Left ventricle myocardium inferior (tissue), 1 donor: Measurements from ENCODE around the gene R3HDM4. TPM values are rescaled to one million over a fixed set of nuclear protein-coding genes. Genes with fewer than 3 reads are reported as not detected.
A peak's percentile ranks its signal among the peaks of the same experiment; 100 is the strongest.

ENCODE experiments used
- DNase-seq: peaks from one replicate; pipeline ENCODE4 v3.0.0-alpha.2; 2020
- H3K27ac ChIP-seq: fragments of 200-600 bp; replicated peaks from 2 replicates; pipeline ENCODE4 v1.8.0; 2021
- H3K27me3 ChIP-seq: fragments of 200-600 bp; 2 replicates; pipeline ENCODE4 v1.8.0; 2021; ENCODE audit warnings: low read depth
- H3K36me3 ChIP-seq: fragments of 200-600 bp; 2 replicates; pipeline ENCODE4 v1.8.0; 2021
- H3K4me1 ChIP-seq: fragments of 200-600 bp; 2 replicates; pipeline ENCODE4 v1.8.0; 2021
- H3K4me3 ChIP-seq: fragments of 200-600 bp; 2 replicates; pipeline ENCODE4 v1.8.0; 2021; ENCODE audit warnings: mild to moderate bottlenecking, moderate library complexity
- H3K9me3 ChIP-seq: fragments of 200-600 bp; replicated peaks from 2 replicates; pipeline ENCODE4 v1.8.0; 2021
- intact Hi-C: fragments of 100-400 bp; cut with micrococcal nuclease; formaldehyde crosslinking; loops from one replicate; pipeline ENCODE4 v1.11.0; 2022
- total RNA-seq: library from RNA; stranded (reverse); fragmentation: NEBNext Ultra II Directional; extraction: Animal tissue kit (Norgen Biotek cat#: 25700); gene quantifications from one replicate; pipeline ENCODE4 v1.2.1, GENCODE V29; 2021
- TF ChIP-seq, protein P1 (sequence below): fragments of 200-600 bp; IDR thresholded peaks from 2 replicates; pipeline ENCODE4 v1.8.0; 2021; ENCODE audit warnings: antibody characterized with exemption, mild to moderate bottlenecking, borderline replicate concordance
- donor health status: DM: no; HTN: yes; CAD: no; lungs with severe emphysema.

R3HDM4 gene
- total RNA-seq, 1 donor from 2014 or later, result 21.6 TPM

DNA sequence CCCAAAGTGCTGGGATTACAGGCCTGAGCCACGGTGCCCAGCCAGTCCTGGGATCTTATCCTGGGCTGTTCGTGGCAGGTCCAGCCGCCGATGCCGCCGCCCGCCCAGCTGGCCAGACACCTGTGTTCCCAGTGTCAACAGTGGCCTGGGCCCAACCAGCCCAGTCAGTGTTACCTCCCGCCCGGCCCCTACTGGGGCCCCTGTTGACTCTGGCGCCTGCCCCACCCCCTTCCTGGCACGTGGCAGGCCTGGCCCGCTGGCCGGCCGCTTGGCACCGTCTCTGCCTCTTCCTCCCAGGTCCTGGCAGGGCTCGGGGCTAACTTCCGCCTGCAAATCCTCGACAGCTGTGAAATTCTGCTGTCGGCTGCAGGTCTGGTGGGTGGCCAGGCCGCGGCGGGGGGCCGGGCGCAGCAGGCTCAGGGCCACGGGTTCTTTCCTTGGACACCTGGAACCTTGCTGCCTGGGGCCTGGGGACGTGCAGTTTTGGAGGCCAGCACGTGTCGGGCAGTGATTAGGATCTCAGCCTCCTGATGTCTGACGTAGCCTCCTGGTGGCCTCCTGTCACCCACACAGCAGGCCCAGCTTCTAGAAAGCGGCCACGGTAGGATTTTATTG, 22.0 kb upstream of the R3HDM4 start:
- Histone ChIP-seq H3K4me1 (peaks cover 38% of the 10 kb centered on the region), H3K4me3 (peak overlapping the region; percentile 29), H3K9me3 (no peaks in the 10 kb centered on the region), H3K27ac (peak overlapping the region; percentile 74), H3K36me3 (peaks cover 2% of the 10 kb centered on the region), H3K27me3 (no peaks in the 10 kb centered on the region)
- intact Hi-C loops, result no loop called here
- TF ChIP-seq, protein P1, sequence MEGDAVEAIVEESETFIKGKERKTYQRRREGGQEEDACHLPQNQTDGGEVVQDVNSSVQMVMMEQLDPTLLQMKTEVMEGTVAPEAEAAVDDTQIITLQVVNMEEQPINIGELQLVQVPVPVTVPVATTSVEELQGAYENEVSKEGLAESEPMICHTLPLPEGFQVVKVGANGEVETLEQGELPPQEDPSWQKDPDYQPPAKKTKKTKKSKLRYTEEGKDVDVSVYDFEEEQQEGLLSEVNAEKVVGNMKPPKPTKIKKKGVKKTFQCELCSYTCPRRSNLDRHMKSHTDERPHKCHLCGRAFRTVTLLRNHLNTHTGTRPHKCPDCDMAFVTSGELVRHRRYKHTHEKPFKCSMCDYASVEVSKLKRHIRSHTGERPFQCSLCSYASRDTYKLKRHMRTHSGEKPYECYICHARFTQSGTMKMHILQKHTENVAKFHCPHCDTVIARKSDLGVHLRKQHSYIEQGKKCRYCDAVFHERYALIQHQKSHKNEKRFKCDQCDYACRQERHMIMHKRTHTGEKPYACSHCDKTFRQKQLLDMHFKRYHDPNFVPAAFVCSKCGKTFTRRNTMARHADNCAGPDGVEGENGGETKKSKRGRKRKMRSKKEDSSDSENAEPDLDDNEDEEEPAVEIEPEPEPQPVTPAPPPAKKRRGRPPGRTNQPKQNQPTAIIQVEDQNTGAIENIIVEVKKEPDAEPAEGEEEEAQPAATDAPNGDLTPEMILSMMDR, result no peak
- peak; percentile 88 for DNase-seq

DNA sequence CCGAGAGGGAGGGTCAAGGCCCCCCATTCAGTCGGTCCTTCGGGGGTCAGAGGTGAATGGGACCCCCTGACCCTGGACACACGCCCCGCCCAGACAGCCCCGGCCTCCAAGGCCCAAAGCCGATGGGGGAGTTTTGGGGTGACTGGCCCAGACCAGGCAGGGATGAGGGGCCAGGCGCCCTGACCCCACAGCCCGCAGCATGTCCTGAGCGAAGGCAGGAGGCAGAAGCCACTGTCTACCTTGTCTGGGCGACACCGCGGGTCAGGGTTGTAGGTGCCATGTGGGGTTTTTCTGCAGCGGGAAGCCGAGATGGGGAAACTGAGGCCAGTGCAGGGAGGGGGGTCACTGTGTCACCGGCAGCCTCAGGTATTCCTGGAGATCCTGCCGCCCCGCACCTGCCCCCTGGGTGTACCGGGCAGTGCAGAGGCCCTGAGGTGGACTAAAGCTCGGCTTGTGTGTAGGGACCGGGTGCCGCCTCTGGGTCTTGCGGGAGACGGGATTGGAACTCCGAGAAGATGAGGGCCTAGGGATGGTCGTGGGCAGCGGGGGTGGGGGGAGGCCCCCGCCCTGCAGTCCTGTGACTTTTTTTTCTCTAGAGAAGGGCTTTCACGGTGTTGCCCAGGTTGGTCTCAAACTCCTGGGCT, 21.3 kb upstream of the R3HDM4 start:
- Histone ChIP-seq H3K27ac (peak overlapping the region; percentile 74), H3K4me1 (peaks cover 38% of the 10 kb centered on the region), H3K9me3 (no peaks in the 10 kb centered on the region), H3K4me3 (peak overlapping the region; percentile 29), H3K27me3 (no peaks in the 10 kb centered on the region), H3K36me3 (peaks cover 7% of the 10 kb centered on the region)
- TF ChIP-seq, protein P1, result no peak
- DNase-seq, result no peak
- intact Hi-C loops, result no loop called here

DNA sequence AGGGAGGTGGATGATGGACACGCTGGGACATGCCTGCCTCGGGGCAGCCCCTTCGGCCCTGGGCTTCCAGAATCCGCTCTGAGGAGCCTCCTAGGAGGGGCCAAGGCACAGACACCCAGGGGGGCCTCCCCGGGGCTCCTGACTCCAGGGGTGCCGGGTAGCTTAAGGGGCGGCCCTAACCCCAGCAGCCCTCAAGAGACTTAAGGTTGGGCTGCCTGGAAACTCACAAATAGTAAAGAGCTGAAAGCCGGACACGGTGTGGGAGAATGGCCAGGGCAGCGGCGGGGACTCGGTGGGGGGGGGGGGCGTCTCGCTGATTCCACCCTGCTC, 20.5 kb upstream of the R3HDM4 start:
- Histone ChIP-seq H3K36me3 (peaks cover 7% of the 10 kb centered on the region), H3K4me1 (peaks cover 43% of the 10 kb centered on the region), H3K27ac (peak overlapping the region; percentile 74), H3K4me3 (peak overlapping the region; percentile 50), H3K27me3 (no peaks in the 10 kb centered on the region), H3K9me3 (no peaks in the 10 kb centered on the region)
- TF ChIP-seq, protein P1, result no peak
- no peak for DNase-seq
- intact Hi-C loops, result no loop called here

DNA sequence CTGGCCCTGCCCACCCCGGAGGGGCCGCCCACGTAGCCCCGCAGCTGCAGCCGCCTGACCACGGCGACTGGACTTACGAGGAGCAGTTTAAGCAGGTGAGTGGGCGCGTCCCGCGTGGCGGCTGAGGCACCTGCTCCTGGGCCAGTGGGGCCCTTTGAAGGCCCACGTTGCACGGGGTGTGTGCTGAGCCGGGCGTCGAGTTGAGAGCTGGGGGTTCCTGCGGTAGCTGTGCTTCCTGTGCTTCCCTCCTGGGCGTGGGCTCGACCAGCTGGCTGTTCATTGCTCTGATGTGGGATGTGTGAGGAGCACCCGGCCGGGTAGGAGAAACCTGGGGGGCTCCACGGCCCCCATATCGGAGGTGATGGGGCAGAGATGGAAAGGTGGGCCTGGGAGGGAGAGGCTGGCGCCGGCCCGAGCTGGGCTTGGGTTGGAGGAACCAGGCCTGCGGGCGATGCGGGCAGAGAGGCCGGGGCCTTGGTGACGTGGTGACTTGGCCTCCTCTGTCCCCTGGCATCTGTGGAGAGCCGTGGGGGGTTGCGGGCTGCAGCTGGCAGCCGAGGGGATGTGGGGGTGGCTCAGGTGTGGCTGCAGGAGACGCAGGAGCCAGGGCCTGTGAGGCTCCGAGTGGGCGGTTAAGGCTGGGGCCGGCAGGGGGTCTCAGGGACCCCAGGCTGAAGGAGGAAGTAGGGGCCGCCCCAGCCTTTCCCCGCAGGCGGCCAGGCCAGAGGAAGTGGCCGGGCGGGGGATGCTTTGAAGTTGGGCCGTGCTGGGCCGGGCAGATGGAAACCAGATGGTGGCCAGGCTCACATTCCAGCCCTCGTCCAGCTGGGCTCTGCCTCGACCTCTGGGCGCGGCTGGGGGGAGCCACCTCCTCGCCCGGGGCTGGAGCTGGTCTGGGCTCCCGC, 19.9 kb upstream of the R3HDM4 start:
- Histone ChIP-seq H3K27me3 (no peaks in the 10 kb centered on the region), H3K4me1 (peaks cover 47% of the 10 kb centered on the region), H3K4me3 (peak overlapping the region; percentile 50), H3K36me3 (peaks cover 7% of the 10 kb centered on the region), H3K27ac (peak overlapping the region; percentile 74), H3K9me3 (no peaks in the 10 kb centered on the region)
- peak; percentile 84 for DNase-seq
- intact Hi-C loops, result no loop called here
- TF ChIP-seq, protein P1, result no peak

DNA sequence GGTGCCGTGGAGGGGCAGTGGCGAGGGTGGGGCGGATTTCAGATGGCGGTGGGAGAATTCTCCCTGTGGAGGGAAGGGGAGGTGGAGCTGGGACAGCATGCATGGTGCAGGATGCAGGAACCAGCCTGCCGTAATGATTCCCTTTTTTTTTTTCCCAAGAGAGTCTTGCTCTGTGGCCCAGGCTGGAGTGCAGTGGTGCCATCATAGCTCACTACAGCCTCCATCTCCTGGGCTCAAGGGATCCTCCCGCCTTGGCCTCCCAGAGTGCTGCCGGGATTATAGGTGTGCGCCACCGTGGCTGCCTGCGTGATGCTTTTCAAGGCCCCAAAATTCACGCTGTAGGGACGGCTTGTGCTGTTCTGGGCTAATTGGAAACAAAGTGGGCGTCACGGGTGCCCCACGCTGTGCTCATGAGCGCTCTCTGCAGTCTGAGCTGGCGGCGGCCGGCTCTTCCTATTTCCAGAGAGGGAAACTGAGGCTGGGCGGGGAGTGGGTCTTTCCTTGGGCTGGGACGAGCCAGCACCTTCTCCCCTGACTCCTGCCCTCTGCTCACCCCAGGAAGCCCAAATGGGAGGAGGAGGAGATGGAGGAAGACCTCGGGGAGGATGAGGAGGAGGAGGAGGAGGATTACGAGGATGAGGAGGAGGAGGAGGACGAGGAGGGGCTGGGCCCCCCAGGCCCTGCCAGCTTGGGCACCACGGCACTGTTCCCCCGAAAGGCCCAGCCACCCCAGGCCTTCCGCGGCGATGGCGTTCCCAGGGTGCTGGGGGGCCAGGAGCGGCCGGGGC, 19.0 kb upstream of the R3HDM4 start:
- H3K4me3 ChIP-seq, result peak overlapping the region; percentile 50
- DNase-seq, result no peak
- peaks cover 7% of the 10 kb centered on the region for H3K36me3 ChIP-seq
- no peaks in the 10 kb centered on the region for H3K27me3 ChIP-seq
- H3K9me3 ChIP-seq, result no peaks in the 10 kb centered on the region
- intact Hi-C loops, result no loop called here
- TF ChIP-seq, protein P1, result no peak
- H3K4me1 ChIP-seq, result peaks cover 55% of the 10 kb centered on the region
- H3K27ac ChIP-seq, result peak overlapping the region; percentile 74
